ENCODE data around the gene GLT8D2.
"Not testable (repeated sequence)": the region's sequence is repeated elsewhere in the genome, so short reads cannot be mapped to it uniquely, and the experiment has no call there.

The GLT8D2 gene

GRCh38 chr12:104050436-104050835 is 449 bp upstream of the GLT8D2 start:
- no peak for DNase-seq (ENCODE audit: low read depth)

- DNase-seq (ENCODE audit: low read depth) = no peak
Observed at GRCh38 chr12:104049278-104049902, 597 bp downstream of the GLT8D2 start.

- no peak for DNase-seq (ENCODE audit: low read depth)
Observed at GRCh38 chr12:104048811-104049210, 1.2 kb downstream of the GLT8D2 start.

DNA sequence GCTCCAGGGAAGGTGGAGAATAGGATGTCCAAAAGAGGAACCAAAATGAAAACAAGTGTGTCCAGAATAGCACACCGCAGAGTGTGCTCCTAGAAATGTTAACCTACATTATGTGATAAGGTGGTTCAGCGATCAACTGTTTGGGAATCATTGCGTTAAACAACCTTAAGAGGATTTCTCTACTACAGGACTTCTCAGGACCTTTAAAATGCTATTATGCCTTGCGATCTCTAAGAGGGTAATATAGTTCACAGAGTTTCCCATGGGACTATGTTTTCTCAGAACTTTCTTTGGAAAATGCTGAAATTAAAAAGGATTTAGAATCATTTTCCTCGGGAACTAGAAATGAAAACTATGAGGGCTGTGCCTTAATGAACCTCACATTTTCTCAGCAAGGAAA is 1.8 kb downstream of the GLT8D2 start:
- no peak for DNase-seq (ENCODE audit: low read depth)

GRCh38 chr12:104046306-104046705 is 3.7 kb downstream of the GLT8D2 start:
- DNase-seq (ENCODE audit: low read depth) = no peak

DNA sequence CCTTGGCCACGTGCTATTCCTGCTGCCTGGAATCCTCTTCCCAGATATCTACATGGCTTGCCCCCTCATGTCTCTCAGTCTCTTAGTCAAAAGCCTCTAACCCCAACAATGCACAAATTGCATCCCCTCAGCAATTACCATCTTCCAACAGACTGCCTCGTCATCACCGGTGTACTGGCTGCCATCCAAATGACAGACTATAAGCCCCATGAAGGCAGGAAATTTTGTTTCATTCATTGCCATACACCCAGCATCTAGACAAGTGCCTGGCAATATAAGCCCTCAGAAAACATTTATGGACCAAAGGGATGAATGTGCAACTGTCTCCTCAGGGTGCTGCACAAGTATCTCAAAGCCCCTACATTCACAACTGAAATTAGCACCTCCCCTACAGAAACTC is 5.8 kb downstream of the GLT8D2 start:
- no peak for DNase-seq (ENCODE audit: low read depth)

DNA sequence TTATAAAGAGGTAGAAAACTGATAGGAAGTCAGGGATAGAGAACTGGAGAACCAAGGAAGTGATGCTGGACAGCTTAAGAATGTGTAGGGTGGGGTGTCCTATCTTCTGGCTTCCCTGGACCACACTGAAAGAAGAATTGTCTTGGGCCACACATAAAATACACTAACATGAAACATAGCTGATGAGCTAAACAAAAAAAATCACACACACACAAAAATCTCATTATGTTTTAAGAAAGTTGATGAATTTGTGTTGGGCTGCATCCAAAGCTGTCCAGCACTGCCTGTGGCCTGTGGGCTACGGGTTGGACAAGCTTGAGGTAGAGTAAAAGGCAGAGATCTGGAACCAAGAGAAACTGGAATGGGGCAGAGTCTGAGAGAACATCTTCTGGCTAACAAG is 7.4 kb downstream of the GLT8D2 start:
- DNase-seq (ENCODE audit: low read depth) = no peak

GRCh38 chr12:104039769-104040168 is 10.2 kb downstream of the GLT8D2 start:
- not testable (repeated sequence) for DNase-seq (ENCODE audit: low read depth)

DNA sequence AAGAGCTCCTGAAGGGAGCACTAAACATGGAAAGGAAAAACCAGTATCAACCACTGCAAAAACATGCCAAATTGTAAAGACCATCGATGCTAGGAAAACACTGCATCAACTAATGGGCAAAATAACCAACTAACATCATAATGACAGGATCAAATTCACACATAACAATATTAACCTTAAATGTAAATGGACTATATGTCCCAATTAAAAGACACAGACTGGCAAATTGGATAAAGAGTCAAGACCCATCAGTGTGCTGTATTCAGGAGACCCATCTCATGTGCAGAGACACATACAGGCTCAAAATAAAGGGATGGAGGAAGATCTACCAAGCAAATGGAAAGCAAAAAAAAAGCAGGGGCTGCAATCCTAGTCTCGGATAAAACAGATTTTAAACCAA is 13.8 kb downstream of the GLT8D2 start:
- DNase-seq (ENCODE audit: low read depth) = not testable (repeated sequence)

GRCh38 chr12:104030596-104030995 is 19.4 kb downstream of the GLT8D2 start:
- not testable (repeated sequence) for DNase-seq (ENCODE audit: low read depth)

DNA sequence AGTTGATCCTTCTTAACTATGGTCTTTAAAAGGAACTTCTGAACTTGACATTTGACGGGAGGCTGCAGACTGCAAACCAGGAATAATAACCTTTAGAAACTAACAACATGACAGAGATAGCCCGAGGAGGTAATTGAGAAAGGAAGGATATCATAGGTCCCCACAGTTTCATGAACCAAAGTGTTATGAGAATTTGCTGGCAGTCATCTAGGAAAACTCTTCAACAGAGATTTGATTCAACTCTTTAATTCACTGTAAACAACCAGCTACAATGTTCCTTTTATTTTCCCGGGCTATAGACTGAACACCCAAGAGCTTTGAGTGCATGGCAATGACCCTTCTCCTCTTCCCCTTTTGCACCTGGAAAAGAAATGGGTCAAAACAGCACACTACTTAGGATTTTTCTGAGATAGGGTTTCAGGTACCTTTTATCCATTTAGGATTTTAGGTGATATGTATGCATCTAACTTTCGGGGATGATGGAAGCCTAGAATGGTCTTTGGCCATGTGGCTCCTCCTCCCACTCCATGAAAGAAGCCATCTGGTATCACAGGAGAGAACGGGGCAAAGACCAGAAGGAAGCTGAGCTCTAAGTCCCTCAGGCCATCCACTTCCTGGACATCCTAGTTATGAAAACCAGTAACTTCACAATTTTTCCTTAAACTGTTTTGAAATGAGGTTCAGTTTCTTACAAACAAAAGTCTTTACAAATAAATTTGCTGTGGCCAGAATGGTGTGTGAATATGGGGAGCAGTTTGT is 23.0 kb downstream of the GLT8D2 start:
- no peak for DNase-seq (ENCODE audit: low read depth)

GRCh38 chr12:104025771-104026170 is 24.2 kb downstream of the GLT8D2 start:
- DNase-seq (ENCODE audit: low read depth) = no peak

- DNase-seq (ENCODE audit: low read depth) = no peak
Observed at GRCh38 chr12:104024348-104024747, 25.6 kb downstream of the GLT8D2 start.

- no peak for DNase-seq (ENCODE audit: low read depth)
Observed at GRCh38 chr12:104023710-104024109, 26.3 kb downstream of the GLT8D2 start.

DNA sequence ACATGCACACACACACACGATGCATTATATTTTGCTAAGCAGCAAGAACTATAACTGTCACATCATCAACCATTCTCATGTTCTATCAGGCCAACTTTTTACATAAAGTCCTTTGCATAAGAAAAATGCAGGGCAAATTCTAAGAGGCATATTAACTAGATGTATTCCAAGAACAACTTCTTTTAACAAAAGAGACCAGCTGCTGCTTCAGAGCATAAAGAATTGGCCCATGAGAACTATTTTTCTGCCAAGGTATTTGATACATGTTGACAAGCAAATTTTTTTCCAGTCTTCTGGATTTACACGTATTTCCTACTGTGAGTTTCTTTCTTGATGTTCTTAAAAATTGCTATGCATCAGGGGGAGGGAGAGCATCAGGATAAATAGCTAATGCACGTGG is 27.2 kb downstream of the GLT8D2 start:
- no peak for DNase-seq (ENCODE audit: low read depth)

GRCh38 chr12:104021862-104022261 is 28.1 kb downstream of the GLT8D2 start:
- DNase-seq (ENCODE audit: low read depth) = not testable (repeated sequence)

- DNase-seq (ENCODE audit: low read depth) = no peak
Observed at GRCh38 chr12:104012331-104012730, 37.7 kb downstream of the GLT8D2 start.

GRCh38 chr12:104011253-104011652 is 38.7 kb downstream of the GLT8D2 start:
- no peak for DNase-seq (ENCODE audit: low read depth)

GRCh38 chr12:104010606-104011169 is 39.3 kb downstream of the GLT8D2 start:
- DNase-seq (ENCODE audit: low read depth) = no peak

- no peak for DNase-seq (ENCODE audit: low read depth)
Observed at GRCh38 chr12:104010121-104010520, 39.9 kb downstream of the GLT8D2 start.

DNA sequence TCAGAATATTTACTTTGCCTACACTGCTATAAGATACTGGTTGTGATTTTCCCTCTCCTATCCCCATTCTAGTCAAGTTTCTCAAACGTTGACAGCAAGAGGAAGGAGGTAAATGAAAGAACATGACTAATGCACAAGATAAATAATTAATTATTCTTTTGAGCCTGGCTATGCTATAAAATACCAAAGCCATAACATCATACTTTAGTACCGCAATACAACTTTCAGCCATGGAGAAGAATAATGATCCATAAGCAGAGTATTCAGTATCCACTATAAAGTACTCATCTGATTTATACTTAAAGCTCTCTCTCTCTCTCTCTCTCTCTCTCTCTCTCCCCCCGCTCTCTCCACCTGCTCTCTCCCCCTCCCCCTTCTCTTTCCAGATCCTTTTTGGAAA is 43.1 kb downstream of the GLT8D2 start:
- DNase-seq (ENCODE audit: low read depth) = no peak

- no peak for DNase-seq (ENCODE audit: low read depth)
Observed at GRCh38 chr12:104003596-104003995, 46.4 kb downstream of the GLT8D2 start.

DNA sequence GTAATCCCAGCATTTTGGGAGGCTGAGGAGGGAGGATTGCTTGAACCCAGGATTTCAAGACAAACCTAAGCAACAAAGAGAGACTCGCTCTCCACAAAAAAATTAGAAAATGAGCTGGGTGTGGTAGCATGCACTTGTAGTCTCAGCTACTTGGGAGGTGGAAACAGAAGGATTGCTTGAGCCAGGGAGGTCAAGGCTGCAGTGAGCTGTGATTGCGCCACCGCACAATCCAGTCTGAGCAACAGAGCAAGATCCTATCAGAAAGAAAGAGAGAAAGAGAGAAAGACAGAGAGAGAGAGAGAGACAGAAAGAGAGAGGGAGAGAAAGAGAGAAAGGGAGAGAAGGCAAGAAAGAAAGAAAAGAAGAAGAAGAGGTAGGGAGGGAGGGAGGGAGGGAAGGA is 47.3 kb downstream of the GLT8D2 start:
- no peak for DNase-seq (ENCODE audit: low read depth)

All from stimulated activated CD8-positive, alpha-beta memory T cell treated with anti-CD3 and anti-CD28 coated beads, Interleukin-12 subunit alpha, Interleukin-12 subunit beta, amount 100 ng/mL, for 4 hours (primary cell).